Keratinocyte (primary cell): Measurements from ENCODE around the gene TMEM39A. TPM values are rescaled to one million over a fixed set of nuclear protein-coding genes. Genes with fewer than 3 reads are reported as not detected.
A peak's percentile ranks its signal among the peaks of the same experiment; 100 is the strongest.

Experiments used
- DNase-seq: peaks from one replicate; pipeline ENCODE4 v3.0.0-alpha.2; 2011; ENCODE audit warnings: low read depth, missing footprints, low spot score
- FAIRE-seq: peaks from 2 replicates; lab custom pipeline; 2011; peaks lifted over from hg19 to GRCh38; lab: Jason Lieb, UNC
- H2AFZ ChIP-seq: 2 replicates; pipeline ENCODE4 v1.6.0; 2012; ENCODE audit warnings: low read length, control low read depth, inconsistent platforms; ENCODE audit not compliant: control insufficient read depth
- H3K27ac ChIP-seq: 2 replicates; pipeline ENCODE4 v1.5.1; 2011; ENCODE audit warnings: low read length; ENCODE audit not compliant: control insufficient read depth, insufficient read depth
- H3K27me3 ChIP-seq: 3 replicates; pipeline ENCODE4 v1.6.0; 2011; ENCODE audit warnings: low read length; ENCODE audit not compliant: control insufficient read depth, insufficient read depth; ENCODE audit errors: extremely low read depth
- H3K36me3 ChIP-seq, 2 experiments: 2 replicates in 1 of 2; 3 replicates in 1 of 2; pipeline ENCODE4 v1.5.1; 2011; ENCODE audit warnings: low read length in 2 of 2, mild to moderate bottlenecking in 1 of 2; ENCODE audit not compliant: control insufficient read depth in 2 of 2, insufficient read depth in 2 of 2; ENCODE audit errors: extremely low read depth in 1 of 2
- H3K4me1 ChIP-seq: 3 replicates; pipeline ENCODE4 v1.5.1; 2011; ENCODE audit warnings: low read length; ENCODE audit not compliant: control insufficient read depth, insufficient read depth; ENCODE audit errors: extremely low read depth
- H3K4me2 ChIP-seq: 3 replicates; pipeline ENCODE4 v1.6.0; 2011; ENCODE audit warnings: low read depth, low read length; ENCODE audit not compliant: control insufficient read depth, insufficient read depth; ENCODE audit errors: extremely low read depth
- H3K4me3 ChIP-seq, 3 experiments: fragments of 200-600 bp in 1 of 3; sonication (generic) in 1 of 3; 2 replicates in 2 of 3; 3 replicates in 1 of 3; pipeline ENCODE4 v1.5.1; 2011 to 2016; ENCODE audit warnings: low read length in 3 of 3, mild to moderate bottlenecking in 3 of 3, control low read depth in 2 of 3, inconsistent platforms in 1 of 3, low read depth in 1 of 3, mixed read lengths in 1 of 3, mixed run types in 1 of 3, moderate library complexity in 1 of 3; ENCODE audit not compliant: control insufficient read depth in 2 of 3, insufficient read depth in 2 of 3; ENCODE audit errors: extremely low read depth in 1 of 3
- H3K79me2 ChIP-seq: 2 replicates; pipeline ENCODE4 v1.6.0; 2012; ENCODE audit warnings: low read length; ENCODE audit not compliant: control insufficient read depth, insufficient read depth
- H3K9ac ChIP-seq: 3 replicates; pipeline ENCODE4 v1.6.0; 2011; ENCODE audit warnings: low read length; ENCODE audit not compliant: control insufficient read depth, insufficient read depth; ENCODE audit errors: extremely low read depth
- H3K9me1 ChIP-seq: 3 replicates; pipeline ENCODE4 v1.6.0; 2011; ENCODE audit warnings: low read length; ENCODE audit not compliant: control insufficient read depth, insufficient read depth; ENCODE audit errors: extremely low read depth
- H3K9me3 ChIP-seq: 2 replicates; pipeline ENCODE4 v1.5.1; 2012; ENCODE audit warnings: low read depth, low read length; ENCODE audit not compliant: control insufficient read depth
- H4K20me1 ChIP-seq: 3 replicates; pipeline ENCODE4 v1.6.0; 2011; ENCODE audit warnings: low read length; ENCODE audit not compliant: control insufficient read depth, insufficient read depth; ENCODE audit errors: extremely low read depth
- CTCF ChIP-seq, 3 experiments: IDR thresholded peaks in 1 of 3; conservative IDR thresholded peaks in 1 of 3; optimal IDR thresholded peaks in 1 of 3; 2 replicates in 2 of 3; 3 replicates in 1 of 3; pipeline versions ENCODE3 to v1.5.1; 2011; ENCODE audit warnings: low read length in 3 of 3, mild to moderate bottlenecking in 3 of 3, moderate library complexity in 2 of 3, control low read depth in 1 of 3, inconsistent platforms in 1 of 3; ENCODE audit not compliant: insufficient read depth in 2 of 3; ENCODE audit errors: extremely low read depth in 1 of 3
- EZH2 ChIP-seq: IDR thresholded peaks from one replicate; pipeline ENCODE4 v1.6.1; 2012; ENCODE audit warnings: inconsistent platforms, mild to moderate bottlenecking, low read length, moderate library complexity
- dilution Hi-C: fragments of 300-500 bp; cut with MboI; formaldehyde crosslinking; loops from one replicate; pipeline ENCODE4 v1.7.0; 2020; ENCODE audit warnings: low sequenced_read_pairs; ENCODE audit not compliant: extremely low pct_ligation_motif_present
- polyA plus RNA-seq, 5 experiments: library from polyadenylated mRNA; depleted of rRNA in 3 of 5; stranded (reverse) in 3 of 5; stranded (forward) in 1 of 5; unstranded in 1 of 5; fragments of >200 nt; gene quantifications; 1 replicate in 1 of 5; 2 replicates in 3 of 5; 3 replicates in 1 of 5; pipeline versions ENCODE4 v1.2.1 to v1.2.3, GENCODE V29; 2011 to 2012; ENCODE audit warnings: missing spikeins in 2 of 5, low read depth in 1 of 5, low replicate concordance in 1 of 5

Gene TMEM39A
- polyA plus RNA-seq, 1 donor (not counting 4 experiments of a cell fraction or from before 2014, with no cell fraction given) = 26.3 TPM

DNA sequence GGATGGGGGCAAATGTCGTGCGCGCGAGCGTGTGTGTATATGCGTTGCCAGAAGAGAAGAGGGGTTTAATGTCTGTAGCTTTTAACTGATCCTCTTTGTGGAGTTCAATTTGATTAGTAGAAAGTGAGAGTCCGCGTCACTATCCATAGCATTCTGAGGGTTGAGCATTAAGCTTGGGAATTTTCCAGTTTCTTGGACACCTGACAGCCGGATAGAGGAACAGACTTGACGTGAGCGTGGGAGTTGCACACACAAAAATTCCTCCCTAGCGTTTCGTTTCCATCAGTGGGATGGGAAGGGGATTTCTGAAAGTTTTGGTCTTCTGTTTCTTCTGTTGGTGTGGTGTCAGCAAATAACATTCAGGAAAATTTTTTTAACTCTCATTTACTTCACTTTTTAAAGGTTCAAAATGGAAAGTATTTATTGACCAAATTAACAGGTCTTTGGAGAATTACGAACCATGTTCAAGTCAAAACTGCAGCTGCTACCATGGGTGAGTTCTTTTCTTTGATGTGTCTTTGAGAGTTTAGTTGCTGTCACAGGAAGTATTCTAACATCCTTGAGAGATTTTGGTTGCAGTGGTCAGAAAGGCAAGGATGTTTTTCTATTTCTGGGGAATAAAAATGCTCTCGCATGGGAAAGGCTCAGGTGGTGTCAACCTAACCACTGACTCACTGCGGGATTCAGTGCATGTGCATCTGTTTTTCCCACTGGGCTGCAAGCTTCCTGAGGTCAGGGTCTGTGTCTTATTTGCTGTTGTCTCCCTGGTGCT is 6.2 kb upstream of the TMEM39A start:
- no peak for TF ChIP-seq EZH2
- TF ChIP-seq CTCF (optimal IDR thresholded peaks at IDR 0.05 in 1 of 3, IDR thresholded peaks at IDR 0.05 in 1 of 3, conservative IDR thresholded peaks at IDR 0.05 in 1 of 3; ENCODE audit: extremely low read depth in 1 of 3, insufficient read depth in 2 of 3, low read length in 3 of 3) = no peak
- Histone ChIP-seq H3K4me3 (peak overlapping the region; percentile 83 to 95 (median 91)), H3K36me3 (peaks cover 5 to 9% of the 10 kb centered on the region in 2 experiments), H3K9me1 (no peaks in the 10 kb centered on the region), H3K4me1 (peaks cover 7% of the 10 kb centered on the region), H2AFZ (peak overlapping the region; percentile 95), H4K20me1 (no peaks in the 10 kb centered on the region), H3K27ac (peak overlapping the region; percentile 75), H3K9ac (peak overlapping the region; percentile 86), H3K4me2 (peak overlapping the region; percentile 68), H3K27me3 (no peaks in the 10 kb centered on the region), H3K9me3 (no peaks in the 10 kb centered on the region), H3K79me2 (no peaks in the 10 kb centered on the region)
- dilution Hi-C loops = no loop called here
- FAIRE-seq (peak; percentile 46), DNase-seq (no peak)

GRCh38 chr3:119468041-119468440 is 4.6 kb upstream of the TMEM39A start:
- Histone ChIP-seq H3K79me2 (peaks cover 4% of the 10 kb centered on the region), H3K4me2 (peak overlapping the region; percentile 68), H3K9me3 (no peaks in the 10 kb centered on the region), H3K27me3 (no peaks in the 10 kb centered on the region), H3K4me3 (peak overlapping the region in 1 of 3 experiments; percentile 91), H4K20me1 (no peaks in the 10 kb centered on the region), H3K27ac (peak overlapping the region; percentile 75), H2AFZ (peak overlapping the region; percentile 95), H3K36me3 (peaks cover 5 to 9% of the 10 kb centered on the region in 2 experiments), H3K9me1 (no peaks in the 10 kb centered on the region), H3K4me1 (peaks cover 13% of the 10 kb centered on the region), H3K9ac (peak overlapping the region; percentile 86)
- TF ChIP-seq EZH2 (no peak), CTCF (optimal IDR thresholded peaks at IDR 0.05 in 1 of 3, IDR thresholded peaks at IDR 0.05 in 1 of 3, conservative IDR thresholded peaks at IDR 0.05 in 1 of 3; ENCODE audit: extremely low read depth in 1 of 3, insufficient read depth in 2 of 3, low read length in 3 of 3) (no peak)
- FAIRE-seq (no peak), DNase-seq (no peak)
- dilution Hi-C loops = no loop called here
